Smooth muscle cell (in vitro differentiated cells): ENCODE data around the gene TMED4. TPM values are rescaled to one million over a fixed set of nuclear protein-coding genes. Genes with fewer than 3 reads are reported as not detected.
"Not testable (repeated sequence)": the region's sequence is repeated elsewhere in the genome, so short reads cannot be mapped to it uniquely, and the experiment has no call there.

ENCODE experiments used
- DNase-seq: peaks from one replicate; lab custom pipeline; 2025; ENCODE audit not compliant: unreplicated experiment; lab: John Stamatoyannopoulos, UW
- H2AFZ ChIP-seq: fragments of 200-600 bp; sonication (generic); 2 replicates; pipeline ENCODE4 v1.6.0; 2016; ENCODE audit warnings: antibody characterized with exemption, low read depth, mild to moderate bottlenecking
- H3F3A ChIP-seq: fragments of 200-600 bp; sonication (generic); 2 replicates; pipeline ENCODE4 v1.6.0; 2017; ENCODE audit warnings: antibody characterized with exemption, low read depth
- H3K27ac ChIP-seq: fragments of 200-600 bp; sonication (generic); 2 replicates; pipeline ENCODE4 v1.5.1; 2016; ENCODE audit warnings: low read depth, mild to moderate bottlenecking
- H3K27me3 ChIP-seq: fragments of 200-600 bp; sonication (generic); 2 replicates; pipeline ENCODE4 v1.6.1; 2016; ENCODE audit warnings: low read depth, mild to moderate bottlenecking
- H3K36me3 ChIP-seq: fragments of 200-600 bp; sonication (generic); 2 replicates; pipeline ENCODE4 v1.5.1; 2016; ENCODE audit warnings: low read depth
- H3K4me1 ChIP-seq: fragments of 200-600 bp; sonication (generic); 2 replicates; pipeline ENCODE4 v1.5.1; 2016; ENCODE audit warnings: low read depth
- H3K4me2 ChIP-seq: fragments of 200-600 bp; sonication (generic); 2 replicates; pipeline ENCODE4 v1.6.0; 2016; ENCODE audit warnings: mild to moderate bottlenecking
- H3K4me3 ChIP-seq: fragments of 200-600 bp; sonication (generic); 2 replicates; pipeline ENCODE4 v1.5.1; 2016; ENCODE audit warnings: mild to moderate bottlenecking
- H3K79me2 ChIP-seq: fragments of 200-600 bp; sonication (generic); 2 replicates; pipeline ENCODE4 v1.6.0; 2016; ENCODE audit warnings: low read depth, mild to moderate bottlenecking
- H3K9ac ChIP-seq: fragments of 200-600 bp; sonication (generic); 2 replicates; pipeline ENCODE4 v1.6.0; 2016; ENCODE audit warnings: low read depth
- H3K9me3 ChIP-seq: fragments of 200-600 bp; sonication (generic); replicated peaks from 2 replicates; pipeline ENCODE4 v1.5.1; 2016; ENCODE audit warnings: low read depth
- H4K20me1 ChIP-seq: fragments of 200-600 bp; sonication (generic); 2 replicates; pipeline ENCODE4 v1.6.0; 2016; ENCODE audit warnings: low read depth
- CTCF ChIP-seq: fragments of 200-600 bp; sonication (generic); IDR thresholded peaks from 2 replicates; pipeline ENCODE4 v1.5.1; 2017; ENCODE audit warnings: borderline replicate concordance, mild to moderate bottlenecking, antibody characterized with exemption; ENCODE audit not compliant: insufficient read depth, poor library complexity, severe bottlenecking
- WGBS: methylation state at CpG from one replicate; pipeline ENCODE4 v1.1.7; 2016; ENCODE audit warnings: low lambda C conversion rate; 5-methylcytosine and 5-hydroxymethylcytosine counted together
- polyA plus RNA-seq: library from polyadenylated mRNA; unstranded; fragments of >200 nt; fragmentation: Nextera tagmentation; extraction: Ambion mirVana; gene quantifications from 2 replicates; pipeline ENCODE4 v1.2.1, GENCODE V29; 2016
- total RNA-seq: library from RNA; depleted of rRNA; stranded (reverse); fragments of >200 nt; gene quantifications from 2 replicates; pipeline ENCODE4 v1.2.3, GENCODE V29; 2014

TMED4 gene
- total and polyA plus RNA-seq, 2 experiments from 2014 or later = 38.4 to 50.8 TPM

GRCh38 chr7:44559485-44559884 is 22.5 kb downstream of the TMED4 start:
- 89% methylated on average over 4 of the region's 4 CpGs for WGBS

GRCh38 chr7:44557485-44557884 is 24.5 kb downstream of the TMED4 start:
- Histone ChIP-seq H3K4me1 (no peaks in the 10 kb centered on the region), H3K4me2 (no peak overlapping the region), H3K79me2 (no peaks in the 10 kb centered on the region), H3F3A (no peaks in the 10 kb centered on the region), H3K4me3 (no peak overlapping the region), H3K36me3 (no peaks in the 10 kb centered on the region), H3K9me3 (no peaks in the 10 kb centered on the region), H3K9ac (no peak overlapping the region), H3K27me3 (no peaks in the 10 kb centered on the region), H2AFZ (no peak overlapping the region), H3K27ac (no peak overlapping the region), H4K20me1 (no peaks in the 10 kb centered on the region)
- DNase-seq = no peak
- 83% methylated on average over 2 of the region's 2 CpGs for WGBS
- TF ChIP-seq CTCF = no peak

More at GRCh38 chr7:44559485-44559884, 22.5 kb downstream of the TMED4 start:
- Histone ChIP-seq H3K27ac (no peak overlapping the region), H3K79me2 (no peaks in the 10 kb centered on the region), H3K4me3 (no peak overlapping the region), H4K20me1 (peaks cover 4% of the 10 kb centered on the region), H2AFZ (no peak overlapping the region), H3K27me3 (no peaks in the 10 kb centered on the region), H3F3A (no peaks in the 10 kb centered on the region), H3K4me2 (no peak overlapping the region), H3K4me1 (no peaks in the 10 kb centered on the region), H3K9me3 (no peaks in the 10 kb centered on the region), H3K36me3 (no peaks in the 10 kb centered on the region), H3K9ac (no peak overlapping the region)
- no peak for TF ChIP-seq CTCF
- DNase-seq = no peak

- H3K4me3 ChIP-seq = no peak overlapping the region
- no peaks in the 10 kb centered on the region for H3K9me3 ChIP-seq
- H3F3A ChIP-seq = no peaks in the 10 kb centered on the region
- no peak for TF ChIP-seq CTCF
- no peaks in the 10 kb centered on the region for H3K4me1 ChIP-seq
- no peak overlapping the region for H3K27ac ChIP-seq
- no peak overlapping the region for H3K4me2 ChIP-seq
- WGBS = 84% methylated on average over 2 of the region's 2 CpGs
- H2AFZ ChIP-seq = no peak overlapping the region
- no peak overlapping the region for H3K9ac ChIP-seq
- no peak for DNase-seq
- no peaks in the 10 kb centered on the region for H3K79me2 ChIP-seq
- no peaks in the 10 kb centered on the region for H3K36me3 ChIP-seq
- no peaks in the 10 kb centered on the region for H4K20me1 ChIP-seq
- H3K27me3 ChIP-seq = no peaks in the 10 kb centered on the region
Measured at GRCh38 chr7:44555350-44555749, 26.7 kb downstream of the TMED4 start.

GRCh38 chr7:44552473-44553005 is 29.5 kb downstream of the TMED4 start:
- H3K4me3 ChIP-seq, H3K27me3 ChIP-seq, H3K4me2 ChIP-seq, H3K9ac ChIP-seq, H3K9me3 ChIP-seq, DNase-seq, H3K79me2 ChIP-seq, H3F3A ChIP-seq, H2AFZ ChIP-seq, H3K4me1 ChIP-seq, H3K27ac ChIP-seq, H3K36me3 ChIP-seq, H4K20me1 ChIP-seq: not testable (repeated sequence)
- WGBS = 60% methylated on average over 3 of the region's 3 CpGs
